ENCODE results near the gene UGGT1.

The UGGT1 gene

DNA sequence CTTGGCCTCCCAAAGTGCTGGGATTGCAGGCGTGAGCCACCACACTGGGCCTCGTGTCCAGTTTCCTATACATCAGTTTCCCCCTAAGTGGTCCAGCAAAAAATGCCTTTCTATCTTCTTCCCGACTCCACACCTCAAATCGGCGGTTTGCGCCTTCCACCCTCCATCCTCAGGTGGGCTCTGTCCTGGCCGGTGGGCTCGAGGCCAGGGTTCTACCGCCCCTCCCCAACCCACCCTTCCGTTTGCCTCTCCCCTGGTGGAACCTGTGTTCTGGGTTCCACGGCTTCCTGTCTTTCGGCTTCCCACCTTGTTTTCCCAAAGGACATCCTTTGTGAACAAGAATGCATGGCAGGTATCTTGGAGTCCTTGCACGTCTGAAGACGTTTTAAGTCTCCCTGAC, 123.3 kb downstream of the UGGT1 start:
- Histone ChIP-seq H3K9me3 (ENCODE audit: control insufficient read depth, low read length) (no peaks in the 10 kb centered on the region), H3K9ac (ENCODE audit: low read length) (no peak overlapping the region), H3K4me1 (ENCODE audit: control insufficient read depth, insufficient read depth, low read length) (no peaks in the 10 kb centered on the region), H3K27me3 (ENCODE audit: control insufficient read depth, insufficient read depth, low read length) (no peaks in the 10 kb centered on the region), H3K36me3 (ENCODE audit: control insufficient read depth, insufficient read depth, low read length) (no peaks in the 10 kb centered on the region), H3K4me3 (ENCODE audit: low read length) (no peak overlapping the region)

DNA sequence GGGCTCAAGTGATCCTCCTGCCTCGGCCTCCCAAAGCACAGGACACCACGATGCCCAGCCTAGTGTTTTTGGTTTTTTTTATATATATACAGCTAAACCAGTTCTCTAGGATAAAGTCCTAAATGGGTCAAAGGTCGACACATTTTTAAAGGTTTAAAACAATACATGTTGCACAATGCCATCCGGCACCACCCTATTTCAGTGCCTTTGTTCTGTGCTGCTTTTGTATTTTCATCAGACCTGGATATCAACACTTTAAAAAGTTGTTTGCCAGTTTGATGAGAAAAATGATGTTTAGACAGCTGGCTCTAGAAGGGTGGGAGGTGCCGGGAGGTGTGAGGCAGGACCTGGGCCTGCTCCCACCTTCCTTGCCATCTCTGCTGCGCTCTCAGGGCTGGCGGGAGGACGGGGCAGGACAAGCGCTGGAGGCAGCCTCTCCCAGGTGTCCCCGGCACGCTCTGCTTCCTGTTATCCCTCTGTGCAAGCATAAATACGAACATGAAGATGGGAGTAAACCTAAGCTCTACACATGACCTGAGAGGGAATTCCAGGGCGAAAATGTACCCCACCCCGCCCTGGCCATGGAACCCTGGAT, 124.0 kb downstream of the UGGT1 start:
- Histone ChIP-seq H3K4me3 (ENCODE audit: low read length) (no peak overlapping the region), H3K9me3 (ENCODE audit: control insufficient read depth, low read length) (no peaks in the 10 kb centered on the region)

DNA sequence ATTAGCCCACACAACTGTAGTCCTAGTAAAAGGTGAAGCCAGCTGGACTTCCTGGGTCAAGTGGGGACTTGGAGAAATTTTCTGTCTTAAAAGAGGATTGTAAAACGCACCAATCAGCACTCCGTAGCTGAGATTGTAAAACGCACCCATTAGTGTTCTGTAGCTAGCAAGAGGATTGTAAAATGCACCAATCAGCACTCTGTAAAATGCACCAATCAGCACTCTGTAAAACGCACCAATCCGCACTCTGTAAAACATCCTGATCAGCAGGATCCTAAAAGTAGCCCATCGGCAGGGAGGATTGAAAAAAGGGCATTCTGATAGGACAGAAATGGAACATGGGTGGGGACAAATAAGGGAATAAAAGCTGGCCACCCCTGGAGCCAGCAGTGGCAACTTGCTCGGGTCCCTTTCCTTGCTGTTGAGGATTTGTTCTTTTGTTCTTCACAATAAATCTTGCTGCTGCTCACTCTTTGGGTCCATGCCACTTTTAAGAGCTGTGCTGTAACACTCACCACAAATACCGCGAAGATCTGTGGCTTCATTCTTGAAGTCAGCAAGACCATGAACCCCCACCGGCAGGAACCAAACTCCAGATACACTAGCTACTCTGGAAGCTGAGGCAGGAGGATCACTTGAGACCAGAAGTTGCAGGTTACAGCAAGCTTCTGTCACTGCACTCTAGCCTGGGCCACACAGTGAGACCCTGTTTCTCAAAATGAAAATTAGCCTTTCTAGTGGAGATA, 125.1 kb downstream of the UGGT1 start:
- no peaks in the 10 kb centered on the region for H3K4me1 ChIP-seq (ENCODE audit: control insufficient read depth, insufficient read depth, low read length)
- H3K36me3 ChIP-seq (ENCODE audit: control insufficient read depth, insufficient read depth, low read length): no peaks in the 10 kb centered on the region
- no peaks in the 10 kb centered on the region for H3K27me3 ChIP-seq (ENCODE audit: control insufficient read depth, insufficient read depth, low read length)
- H3K4me3 ChIP-seq (ENCODE audit: low read length): no peak overlapping the region
- no peaks in the 10 kb centered on the region for H3K9me3 ChIP-seq (ENCODE audit: control insufficient read depth, low read length)
- H3K9ac ChIP-seq (ENCODE audit: low read length): no peak overlapping the region

More for the DNA sequence above, 124.0 kb downstream of the UGGT1 start:
- Histone ChIP-seq H3K9ac (ENCODE audit: low read length) (no peak overlapping the region), H3K36me3 (ENCODE audit: control insufficient read depth, insufficient read depth, low read length) (no peaks in the 10 kb centered on the region), H3K27me3 (ENCODE audit: control insufficient read depth, insufficient read depth, low read length) (no peaks in the 10 kb centered on the region), H3K4me1 (ENCODE audit: control insufficient read depth, insufficient read depth, low read length) (no peaks in the 10 kb centered on the region)

DNA sequence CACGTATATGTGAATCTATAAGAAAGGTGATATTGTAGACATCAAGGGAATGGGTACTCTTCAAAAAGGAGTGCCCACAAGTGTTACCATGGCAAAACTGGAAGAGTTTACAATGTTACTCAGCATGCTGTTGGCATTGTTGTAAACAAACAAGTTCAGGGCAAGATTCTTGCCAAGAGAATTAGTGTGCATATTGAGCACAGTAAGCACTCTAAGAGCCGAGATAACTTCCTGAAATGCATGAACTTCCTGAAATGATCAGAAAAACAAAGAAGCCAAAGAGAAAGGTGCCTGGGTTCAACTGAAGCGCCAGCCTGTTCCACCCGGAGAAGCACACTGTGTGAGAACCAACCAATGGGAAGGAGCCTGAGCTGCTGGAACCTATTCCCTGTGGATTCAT, 126.7 kb downstream of the UGGT1 start:
- Histone ChIP-seq H3K4me1 (ENCODE audit: control insufficient read depth, insufficient read depth, low read length) (no peaks in the 10 kb centered on the region), H3K4me3 (ENCODE audit: low read length) (no peak overlapping the region)

GRCh38 chr2:128219891-128220290, 128.9 kb downstream of the UGGT1 start:
- H3K9me3 ChIP-seq (ENCODE audit: control insufficient read depth, low read length): no peaks in the 10 kb centered on the region
- H3K36me3 ChIP-seq (ENCODE audit: control insufficient read depth, insufficient read depth, low read length): no peaks in the 10 kb centered on the region
- H3K27me3 ChIP-seq (ENCODE audit: control insufficient read depth, insufficient read depth, low read length): no peaks in the 10 kb centered on the region
- H3K4me1 ChIP-seq (ENCODE audit: control insufficient read depth, insufficient read depth, low read length): no peaks in the 10 kb centered on the region
- H3K4me3 ChIP-seq (ENCODE audit: low read length): no peak overlapping the region
- no peak overlapping the region for H3K9ac ChIP-seq (ENCODE audit: low read length)

More for the DNA sequence above, 126.7 kb downstream of the UGGT1 start:
- no peaks in the 10 kb centered on the region for H3K27me3 ChIP-seq (ENCODE audit: control insufficient read depth, insufficient read depth, low read length)
- no peaks in the 10 kb centered on the region for H3K36me3 ChIP-seq (ENCODE audit: control insufficient read depth, insufficient read depth, low read length)
- H3K9me3 ChIP-seq (ENCODE audit: control insufficient read depth, low read length): no peaks in the 10 kb centered on the region
- H3K9ac ChIP-seq (ENCODE audit: low read length): no peak overlapping the region

- Histone ChIP-seq H3K4me3 (ENCODE audit: low read length) (no peak overlapping the region), H3K36me3 (ENCODE audit: control insufficient read depth, insufficient read depth, low read length) (no peaks in the 10 kb centered on the region), H3K9ac (ENCODE audit: low read length) (no peak overlapping the region), H3K27me3 (ENCODE audit: control insufficient read depth, insufficient read depth, low read length) (peaks cover 7% of the 10 kb centered on the region), H3K4me1 (ENCODE audit: control insufficient read depth, insufficient read depth, low read length) (no peaks in the 10 kb centered on the region), H3K9me3 (ENCODE audit: control insufficient read depth, low read length) (no peaks in the 10 kb centered on the region)
Measured at GRCh38 chr2:128227862-128228261, 136.9 kb downstream of the UGGT1 start.

DNA sequence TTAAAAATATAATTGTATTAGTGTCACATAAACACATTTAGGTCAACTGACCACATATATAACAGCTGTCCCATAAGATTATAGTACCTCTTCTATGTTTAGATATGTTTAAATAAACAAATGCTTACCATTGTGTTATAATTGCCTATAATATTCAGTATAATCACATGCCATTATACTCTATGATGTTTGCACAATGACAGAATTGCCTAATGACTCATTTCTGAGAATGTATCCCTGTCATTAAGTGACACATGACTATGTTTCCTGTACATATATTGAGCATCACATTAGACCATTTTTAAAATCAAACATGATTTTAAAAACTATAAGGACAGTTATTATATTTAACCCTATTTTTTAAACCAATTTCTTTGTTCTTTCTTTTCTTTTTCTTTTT, 137.9 kb downstream of the UGGT1 start:
- Histone ChIP-seq H3K9ac (ENCODE audit: low read length) (no peak overlapping the region), H3K36me3 (ENCODE audit: control insufficient read depth, insufficient read depth, low read length) (no peaks in the 10 kb centered on the region), H3K4me1 (ENCODE audit: control insufficient read depth, insufficient read depth, low read length) (no peaks in the 10 kb centered on the region), H3K9me3 (ENCODE audit: control insufficient read depth, low read length) (no peaks in the 10 kb centered on the region), H3K27me3 (ENCODE audit: control insufficient read depth, insufficient read depth, low read length) (peaks cover 7% of the 10 kb centered on the region), H3K4me3 (ENCODE audit: low read length) (no peak overlapping the region)

DNA sequence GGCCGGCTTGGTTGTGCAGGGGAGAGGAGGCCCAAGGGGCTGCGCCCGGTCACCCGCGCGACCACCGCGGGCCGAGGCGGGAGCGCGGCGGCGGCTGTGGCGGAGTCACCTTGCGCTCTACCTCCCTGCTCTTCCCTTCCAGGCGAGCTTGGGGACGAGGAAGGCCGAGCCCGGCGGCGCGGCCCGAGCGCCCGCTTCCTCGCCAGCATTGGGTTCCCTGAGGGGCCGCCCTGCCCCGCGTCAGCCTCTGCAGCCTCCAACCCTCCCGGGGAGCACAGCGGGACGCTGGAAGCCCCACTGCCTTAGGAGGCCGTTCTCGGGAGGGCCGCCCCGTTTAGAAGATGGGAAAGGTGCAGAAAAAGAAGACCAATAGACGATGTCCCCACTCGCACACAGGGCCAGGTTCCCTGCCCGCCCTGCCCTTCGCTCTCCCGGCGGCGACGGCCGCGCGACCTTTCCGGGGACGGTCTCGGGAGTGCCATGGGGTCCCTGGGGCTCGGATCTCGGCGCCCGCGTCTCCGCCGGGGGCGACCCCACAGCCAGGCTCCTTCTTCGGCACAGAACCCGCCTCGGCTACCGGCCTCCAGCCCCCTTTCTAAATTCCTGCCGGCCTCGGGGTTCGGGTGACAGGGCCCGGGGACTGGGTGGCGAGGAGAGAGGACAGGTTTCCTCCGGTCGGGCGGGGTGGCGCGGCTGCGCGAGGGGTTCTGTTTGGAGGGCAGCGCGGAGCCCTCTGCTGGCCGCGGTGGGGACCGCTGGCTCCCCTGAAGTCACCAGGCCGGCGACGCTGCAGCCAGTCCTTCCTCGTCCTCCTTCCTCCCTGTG, 142.2 kb downstream of the UGGT1 start:
- H3K9ac ChIP-seq (ENCODE audit: low read length): peak overlapping the region; percentile 85
- H3K4me3 ChIP-seq (ENCODE audit: low read length): peak overlapping the region; percentile 60
- no peaks in the 10 kb centered on the region for H3K4me1 ChIP-seq (ENCODE audit: control insufficient read depth, insufficient read depth, low read length)
- no peaks in the 10 kb centered on the region for H3K36me3 ChIP-seq (ENCODE audit: control insufficient read depth, insufficient read depth, low read length)
- H3K27me3 ChIP-seq (ENCODE audit: control insufficient read depth, insufficient read depth, low read length): peaks cover 7% of the 10 kb centered on the region
- no peaks in the 10 kb centered on the region for H3K9me3 ChIP-seq (ENCODE audit: control insufficient read depth, low read length)

GRCh38 chr2:128233790-128234395, 142.9 kb downstream of the UGGT1 start:
- peak overlapping the region; percentile 85 for H3K9ac ChIP-seq (ENCODE audit: low read length)

GRCh38 chr2:128234613-128235012, 143.6 kb downstream of the UGGT1 start:
- Histone ChIP-seq H3K4me1 (ENCODE audit: control insufficient read depth, insufficient read depth, low read length) (no peaks in the 10 kb centered on the region), H3K4me3 (ENCODE audit: low read length) (no peak overlapping the region), H3K9me3 (ENCODE audit: control insufficient read depth, low read length) (no peaks in the 10 kb centered on the region), H3K9ac (ENCODE audit: low read length) (no peak overlapping the region), H3K36me3 (ENCODE audit: control insufficient read depth, insufficient read depth, low read length) (no peaks in the 10 kb centered on the region), H3K27me3 (ENCODE audit: control insufficient read depth, insufficient read depth, low read length) (peaks cover 7% of the 10 kb centered on the region)

More at GRCh38 chr2:128233790-128234395, 142.9 kb downstream of the UGGT1 start:
- H3K9me3 ChIP-seq (ENCODE audit: control insufficient read depth, low read length): no peaks in the 10 kb centered on the region
- H3K36me3 ChIP-seq (ENCODE audit: control insufficient read depth, insufficient read depth, low read length): no peaks in the 10 kb centered on the region
- H3K4me1 ChIP-seq (ENCODE audit: control insufficient read depth, insufficient read depth, low read length): no peaks in the 10 kb centered on the region
- peak overlapping the region; percentile 60 for H3K4me3 ChIP-seq (ENCODE audit: low read length)
- peaks cover 7% of the 10 kb centered on the region for H3K27me3 ChIP-seq (ENCODE audit: control insufficient read depth, insufficient read depth, low read length)

DNA sequence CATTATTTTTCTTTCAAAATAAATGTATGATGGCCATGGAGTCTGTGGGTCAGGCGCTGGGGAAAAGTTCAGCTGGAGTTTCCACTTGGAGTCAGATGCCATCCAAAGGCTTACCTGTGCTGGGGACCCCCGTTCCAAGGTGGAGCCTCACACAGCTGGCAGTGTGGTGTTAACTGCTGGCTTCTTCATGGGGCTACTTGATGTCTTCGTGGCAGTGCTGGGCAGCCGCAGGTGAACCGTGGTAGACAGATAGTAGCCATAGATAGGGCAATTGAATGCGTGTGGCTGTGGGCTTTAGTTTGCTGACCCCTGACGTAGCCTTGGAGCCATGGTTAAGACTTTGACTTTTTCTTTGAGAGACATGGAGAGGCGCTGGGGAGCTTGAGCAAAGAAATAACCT, 144.6 kb downstream of the UGGT1 start:
- Histone ChIP-seq H3K4me3 (ENCODE audit: low read length) (no peak overlapping the region), H3K9ac (ENCODE audit: low read length) (no peak overlapping the region), H3K4me1 (ENCODE audit: control insufficient read depth, insufficient read depth, low read length) (no peaks in the 10 kb centered on the region), H3K9me3 (ENCODE audit: control insufficient read depth, low read length) (no peaks in the 10 kb centered on the region), H3K27me3 (ENCODE audit: control insufficient read depth, insufficient read depth, low read length) (peaks cover 7% of the 10 kb centered on the region), H3K36me3 (ENCODE audit: control insufficient read depth, insufficient read depth, low read length) (no peaks in the 10 kb centered on the region)
